ENCODE data around the gene NAT9.

Gene NAT9

DNA sequence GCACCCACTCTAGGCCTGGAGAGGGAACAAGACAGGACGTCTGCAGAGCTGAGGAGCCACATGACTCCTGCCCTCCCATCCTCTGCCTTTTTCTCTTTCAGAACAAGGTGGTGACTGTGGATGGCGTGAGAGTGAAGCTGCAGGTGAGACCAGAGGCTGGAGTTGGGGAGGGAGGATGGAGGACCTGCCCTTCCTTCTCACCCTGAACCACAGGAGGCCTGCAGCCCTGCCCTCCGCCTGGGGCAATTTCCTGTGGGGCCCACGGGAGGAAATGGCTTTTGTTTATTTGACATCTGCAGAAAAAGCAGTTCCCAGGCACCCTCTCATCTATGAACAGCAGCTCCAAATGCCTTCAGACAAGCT, 34.0 kb downstream of the NAT9 start:
- peak; percentile 73 for DNase-seq

DNA sequence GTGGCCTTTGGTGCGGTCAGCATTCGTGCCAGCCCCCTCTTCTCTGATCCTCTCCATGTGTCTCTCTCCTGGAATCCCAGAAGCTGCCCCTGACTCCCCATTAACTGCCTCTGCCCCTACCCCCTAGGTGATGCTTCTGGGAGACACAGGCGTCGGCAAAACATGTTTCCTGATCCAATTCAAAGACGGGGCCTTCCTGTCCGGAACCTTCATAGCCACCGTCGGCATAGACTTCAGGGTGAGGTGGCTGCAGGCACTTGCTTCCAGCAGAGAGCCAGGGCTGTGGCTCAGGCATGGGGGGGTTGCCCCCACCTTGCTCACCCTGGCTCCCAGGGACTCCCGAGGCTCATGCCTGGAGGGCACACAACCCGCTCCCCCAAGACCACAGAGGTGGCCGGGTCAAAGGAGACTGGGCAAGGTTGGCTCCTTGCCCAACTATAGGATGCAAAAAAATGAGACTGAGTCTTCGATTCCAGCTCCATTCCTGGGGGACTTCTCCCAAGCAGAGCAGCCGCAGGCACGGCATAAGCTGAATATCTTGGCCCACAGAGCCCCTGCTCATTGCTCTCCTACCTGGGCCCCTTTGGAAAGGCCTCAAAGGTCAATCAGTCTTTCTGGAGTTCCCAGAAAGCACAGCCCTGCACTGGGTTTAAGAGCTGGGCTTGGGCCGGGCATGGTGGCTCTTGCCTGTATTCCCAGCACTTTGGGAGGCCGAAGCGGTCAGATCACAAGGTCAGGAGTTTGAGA, 35.3 kb downstream of the NAT9 start:
- DNase-seq = no peak

DNA sequence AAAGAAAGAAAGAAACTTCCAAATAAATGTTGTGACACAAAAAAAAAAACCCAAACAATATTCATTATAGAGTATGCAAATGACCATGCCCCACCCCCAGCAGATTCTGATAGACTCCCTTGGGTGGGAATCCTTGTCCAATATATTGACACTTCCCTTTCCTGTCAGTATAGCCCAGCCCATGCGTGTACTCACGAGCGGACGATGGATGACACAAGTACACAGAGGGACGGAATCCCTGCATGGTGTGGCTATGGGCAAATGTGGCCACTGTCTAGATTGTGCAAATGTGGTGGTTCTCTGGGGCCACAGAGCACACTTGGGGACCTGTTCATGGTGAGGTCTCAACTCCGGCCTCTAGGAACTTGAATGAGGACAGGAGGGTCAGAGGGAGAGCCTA, 36.0 kb downstream of the NAT9 start:
- no peak for DNase-seq

DNA sequence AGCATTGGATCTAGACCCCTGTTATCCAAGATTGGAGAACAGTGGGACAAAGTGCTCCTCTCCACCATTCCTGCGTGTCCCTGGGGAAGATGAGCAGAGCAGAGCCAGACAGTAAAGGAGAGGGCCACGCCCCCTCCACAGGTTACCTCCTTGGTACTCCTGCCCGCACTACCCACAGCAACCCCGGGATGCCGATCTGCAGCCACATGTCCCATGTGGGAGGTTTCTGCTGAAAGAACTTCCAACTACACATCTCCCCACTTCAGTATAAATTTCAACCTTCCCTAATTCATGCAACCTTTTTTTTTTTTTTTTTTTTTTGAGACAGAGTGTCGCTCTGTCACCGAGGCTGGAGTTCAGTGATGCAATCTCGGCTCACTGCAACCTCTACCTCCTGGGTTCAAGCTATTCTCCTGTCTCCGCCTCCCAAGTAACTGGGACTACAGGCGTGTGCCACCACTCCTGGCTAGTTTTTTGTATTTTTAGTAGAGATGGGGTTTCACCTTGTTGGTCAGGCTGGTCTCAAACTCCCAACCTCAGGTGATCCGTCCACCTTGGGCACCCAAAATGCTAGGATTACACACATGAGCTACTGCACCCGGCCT, 36.8 kb downstream of the NAT9 start:
- no peak for DNase-seq

DNA sequence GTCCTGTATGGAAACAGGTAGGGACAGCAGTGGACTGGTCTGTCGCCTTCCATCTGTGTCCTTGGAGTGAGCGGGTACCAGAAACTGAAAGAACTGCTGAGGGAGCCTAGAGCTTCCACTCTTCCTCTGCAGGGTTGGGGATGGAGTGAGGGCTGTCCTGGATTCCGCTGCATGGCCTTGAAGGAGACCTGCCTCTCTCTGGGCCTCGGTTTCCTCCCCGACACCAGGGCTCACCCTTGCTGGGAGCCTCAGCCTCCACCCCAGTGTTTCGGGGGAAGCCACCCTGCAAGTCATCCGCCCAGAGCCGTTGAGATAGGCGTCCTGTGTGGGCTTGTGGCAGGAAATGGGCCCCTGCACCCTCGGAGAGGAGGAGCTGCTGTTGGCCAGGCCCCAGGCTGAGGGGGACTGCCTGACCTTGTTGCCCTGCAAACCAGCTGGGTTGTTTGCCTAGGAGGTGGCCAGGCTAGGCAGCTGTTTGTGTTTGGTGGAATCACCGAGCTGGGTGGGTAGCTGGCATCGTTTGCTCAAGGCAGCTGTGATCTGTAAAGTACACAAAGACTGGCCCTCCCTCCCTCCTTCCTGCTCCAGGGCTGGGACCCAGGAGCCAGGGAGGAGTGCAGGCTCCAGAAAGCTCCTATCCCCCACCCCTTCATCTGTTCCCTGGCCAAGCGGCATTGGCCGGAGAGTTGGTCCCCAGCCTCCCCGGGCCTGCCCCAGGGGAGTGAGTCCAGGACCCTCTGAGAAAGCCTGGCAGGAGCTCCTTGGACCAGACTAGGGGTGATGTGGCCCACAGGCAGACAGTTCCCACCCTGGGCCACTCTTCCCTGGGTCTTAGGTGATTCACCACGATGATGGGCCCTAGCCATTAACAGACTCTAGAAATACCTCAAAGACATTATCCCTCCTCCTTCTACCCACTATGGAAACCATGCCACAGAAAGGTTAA, 37.8 kb downstream of the NAT9 start:
- DNase-seq = peak; percentile 52

DNA sequence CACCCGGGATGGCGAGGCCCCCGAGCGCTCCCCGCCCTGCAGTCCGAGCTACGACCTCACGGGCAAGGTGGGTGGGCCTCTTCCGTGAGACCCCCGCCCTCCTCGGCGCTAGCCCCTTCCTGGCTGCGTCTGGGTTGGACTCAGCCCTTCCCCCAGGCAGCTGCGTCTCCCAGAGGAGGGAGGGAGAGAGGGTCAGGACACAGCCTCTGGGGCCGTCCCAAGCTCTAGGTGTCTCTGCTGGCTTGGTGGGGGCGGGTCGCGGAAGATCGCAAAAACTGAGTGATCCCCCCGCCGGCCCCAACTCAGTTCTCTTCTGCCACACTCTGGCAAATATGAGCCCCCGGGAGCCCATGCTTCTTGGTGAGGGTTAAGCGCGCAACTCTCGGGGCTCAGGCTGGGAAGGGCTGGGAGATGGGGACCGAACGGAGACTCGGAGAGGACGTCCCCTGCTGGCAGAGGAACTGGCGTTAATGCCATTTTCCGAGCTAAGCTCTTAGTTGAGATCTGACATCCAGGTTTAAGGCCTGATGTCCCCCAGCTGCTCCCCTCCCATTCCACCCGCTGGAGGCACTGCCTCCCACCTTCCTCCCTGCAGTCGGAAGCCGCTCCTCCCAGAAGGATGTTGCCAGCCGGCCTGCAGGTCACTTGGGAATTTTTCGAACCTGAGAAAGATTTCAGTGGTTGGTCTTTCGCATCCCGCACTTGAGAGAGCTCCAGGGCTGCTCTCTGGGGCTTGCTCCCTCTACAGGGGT, 38.7 kb downstream of the NAT9 start:
- DNase-seq = peak; percentile 87

DNA sequence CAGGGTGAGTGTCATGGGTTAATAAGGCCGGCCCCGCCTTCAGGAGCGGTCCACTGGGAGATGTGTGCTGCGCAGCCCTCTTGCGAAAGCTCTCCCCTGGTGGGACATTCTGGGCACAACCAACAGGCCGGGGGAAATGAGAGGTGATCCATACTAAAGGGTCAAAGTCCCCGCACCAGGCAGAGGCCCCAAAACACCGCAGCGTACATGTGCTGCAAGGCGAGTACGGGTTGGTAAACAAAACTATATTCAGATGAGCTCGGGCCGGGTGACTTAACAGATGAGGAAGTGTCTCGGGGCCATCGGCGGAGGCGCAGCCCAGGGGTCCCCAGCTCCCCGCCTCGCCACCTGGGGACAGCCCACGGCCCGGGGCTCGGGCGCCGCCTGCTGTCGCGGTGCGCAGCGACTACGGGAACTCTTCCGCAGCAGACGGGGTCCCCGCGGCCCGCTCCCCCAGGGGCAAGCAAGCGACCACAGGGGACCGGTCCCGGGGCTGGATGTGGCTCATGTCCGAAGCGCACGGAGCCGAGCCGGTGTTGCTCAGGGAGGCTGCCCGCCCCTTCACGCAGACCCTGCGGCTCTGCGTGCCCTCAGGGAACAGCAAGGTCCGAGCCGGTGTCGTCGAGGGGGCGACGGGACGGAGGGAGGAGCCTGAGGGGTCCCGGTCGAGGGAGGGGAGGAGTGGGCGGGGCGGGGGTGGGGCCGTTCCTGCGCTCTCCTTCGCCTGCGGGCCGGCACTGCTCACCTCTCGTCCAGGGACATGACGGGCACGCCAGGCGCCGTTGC, 39.4 kb downstream of the NAT9 start, which contains the start of gene RAB37:
RAB37 (plus strand) TSS at position 744 of the 786 bp plus-strand sequence; CDS start at position 761, 17 bp downstream.
- peak; percentile 82 for DNase-seq

DNA sequence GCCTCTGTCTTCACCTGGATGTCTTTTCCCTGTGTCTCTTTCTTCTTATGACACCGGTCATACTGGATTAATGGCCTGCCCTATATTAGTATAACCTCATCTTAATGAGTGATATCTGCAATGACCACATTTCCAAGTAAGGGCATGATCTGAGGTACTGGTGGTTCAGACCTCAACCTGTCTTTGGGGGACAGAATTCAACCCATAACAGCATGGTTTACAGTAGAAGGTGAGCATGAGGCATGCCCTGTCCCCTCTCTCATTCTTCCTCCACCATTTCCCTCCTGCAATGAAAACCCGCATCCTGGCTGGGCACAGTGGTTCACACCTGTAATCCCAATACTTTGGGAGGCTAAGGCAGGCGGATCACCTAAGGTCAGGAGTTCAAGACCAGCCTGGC, 41.9 kb downstream of the NAT9 start:
- no peak for DNase-seq

GRCh38 chr17:74733365-74734122, 42.6 kb downstream of the NAT9 start:
- peak; percentile 51 for DNase-seq

DNA sequence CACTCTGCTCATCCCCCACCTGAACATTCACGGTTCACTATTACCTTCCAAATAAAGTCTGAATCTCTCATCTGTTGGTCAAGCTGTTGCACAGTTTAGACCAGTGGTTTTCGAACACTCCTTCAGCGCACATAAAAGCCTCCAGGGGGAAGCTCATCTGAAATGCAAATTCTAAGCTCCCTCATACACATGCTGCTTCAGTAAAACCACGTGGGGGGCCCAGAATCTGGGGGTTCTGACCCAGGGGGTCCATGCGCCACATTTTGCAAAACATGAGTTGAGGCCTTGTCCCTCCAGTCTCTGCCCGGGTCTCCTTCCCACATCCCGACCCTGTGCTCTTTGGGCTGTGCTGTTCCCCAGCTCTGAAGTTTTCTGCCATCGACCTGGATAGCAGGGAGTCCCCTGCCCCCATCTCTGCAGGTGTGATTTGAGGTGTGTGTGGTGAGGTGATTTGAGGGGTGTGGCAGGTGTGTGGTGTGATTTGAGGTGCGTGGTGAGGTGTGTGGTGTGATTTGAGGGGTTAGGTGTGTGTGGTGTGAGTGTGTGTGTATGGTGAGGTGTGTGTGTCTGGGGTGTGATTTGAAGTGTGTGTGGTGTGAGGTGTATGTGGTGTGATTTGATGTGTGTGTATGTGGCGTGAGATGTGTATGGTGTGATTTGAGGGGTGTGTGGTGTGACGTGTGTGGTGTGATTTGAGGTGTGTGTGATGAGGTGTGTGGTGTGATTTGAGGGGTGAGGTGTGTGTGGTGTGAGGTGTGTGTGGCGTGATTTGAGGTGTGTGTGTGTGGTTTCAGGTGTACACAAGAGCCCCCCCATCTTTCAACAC, 43.9 kb downstream of the NAT9 start:
- no peak for DNase-seq

GRCh38 chr17:74731347-74731605, 44.9 kb downstream of the NAT9 start:
- DNase-seq = no peak

- no peak for DNase-seq
These were observed 45.4 kb downstream of the NAT9 start for GRCh38 chr17:74730491-74731346.

- DNase-seq = no peak
These were observed 46.3 kb downstream of the NAT9 start for GRCh38 chr17:74729866-74730265.

- peak; percentile 50 for DNase-seq
These were observed 46.8 kb downstream of the NAT9 start for GRCh38 chr17:74729368-74729767.

- DNase-seq = no peak
These were observed 47.5 kb downstream of the NAT9 start for GRCh38 chr17:74728702-74729075.

DNA sequence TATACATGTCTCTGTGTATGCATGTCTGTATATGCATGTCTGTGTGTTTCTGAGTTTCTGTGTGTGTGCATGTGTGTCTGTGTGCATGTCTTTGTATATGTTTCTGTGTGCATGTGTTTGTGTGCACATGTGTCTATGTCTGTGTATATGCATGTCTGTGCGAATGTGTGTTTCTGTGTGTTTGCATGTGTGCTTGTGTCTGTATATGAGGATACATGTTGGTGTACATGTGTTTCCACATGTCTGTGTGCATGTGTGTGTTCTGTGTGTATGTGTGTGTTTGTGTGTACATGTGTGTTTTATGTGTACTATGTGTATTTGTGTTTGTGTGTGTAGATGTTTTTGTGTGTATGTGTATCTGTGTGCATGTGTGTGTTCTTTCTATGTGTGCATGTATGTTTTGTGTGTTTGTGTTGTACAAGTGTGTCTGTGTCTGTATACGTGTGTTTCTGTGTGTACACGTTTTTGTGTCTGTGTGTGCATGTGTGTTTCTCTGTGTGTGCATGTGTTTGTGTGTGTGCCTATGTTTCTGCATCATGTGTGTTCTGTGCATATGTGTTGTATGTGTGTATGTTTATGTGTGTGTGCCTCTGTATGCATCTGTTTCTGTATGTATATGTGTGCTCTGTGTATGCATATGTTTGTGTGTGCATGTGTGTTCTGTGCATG, 48.0 kb downstream of the NAT9 start:
- no peak for DNase-seq

DNA sequence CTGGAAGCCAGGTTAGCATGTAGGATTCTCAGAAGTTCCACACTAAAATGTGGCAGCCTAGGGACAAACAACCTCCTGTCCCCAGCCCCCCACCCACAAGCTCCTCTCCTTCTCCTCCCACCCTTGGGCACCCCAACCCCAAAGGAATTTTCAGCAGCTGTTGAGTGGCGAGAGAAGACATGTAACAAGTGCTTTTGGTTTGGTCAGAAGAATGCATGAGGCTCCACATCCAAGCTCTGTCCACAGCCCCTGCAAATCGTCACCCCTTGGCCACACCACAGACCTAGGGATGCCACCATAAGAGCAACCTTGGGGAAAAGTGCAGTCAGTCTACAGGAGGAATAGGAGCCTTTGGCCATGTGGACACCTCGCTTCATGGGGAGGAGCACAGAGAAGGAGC, 51.0 kb downstream of the NAT9 start:
- no peak for DNase-seq

GRCh38 chr17:74723891-74724290, 52.3 kb downstream of the NAT9 start:
- no peak for DNase-seq

- no peak for DNase-seq
These were observed 53.4 kb downstream of the NAT9 start for GRCh38 chr17:74722782-74723181.
